ENCODE measurements around the gene G6PC3. TPM values are rescaled to one million over a fixed set of nuclear protein-coding genes. Genes with fewer than 3 reads are reported as not detected.

Gene G6PC3
- total and polyA plus RNA-seq, 12 donors, result 28.9 to 114 (median 34.7) TPM

GRCh38 chr17:44102849-44103622 is 32.5 kb downstream of the G6PC3 start:
- Histone ChIP-seq H3K9me3 (no peaks in the 10 kb centered on the region), H3K36me3 (peaks cover 0 to 59% (median 6%) of the 10 kb centered on the region in 9 donors), H3K27me3 (no peaks in the 10 kb centered on the region), H3K27ac (peak overlapping the region in 8 of 10 donors; percentile 26 to 91 (median 52)), H3K4me1 (peaks cover 26 to 97% (median 76%) of the 10 kb centered on the region in 9 donors), H3K4me3 (no peak overlapping the region)
- 59 to 72% methylated on average over 16 of the region's 16 CpGs for WGBS, 2 donors
- DNase-seq, result peak; percentile 55 to 59
- no peak for TF ChIP-seq CTCF (IDR thresholded peaks at IDR 0.05)
- ATAC-seq, result peak; percentile 23 to 76 (median 46)
- intact Hi-C loops (cut with DNase I), result no loop called here

DNA sequence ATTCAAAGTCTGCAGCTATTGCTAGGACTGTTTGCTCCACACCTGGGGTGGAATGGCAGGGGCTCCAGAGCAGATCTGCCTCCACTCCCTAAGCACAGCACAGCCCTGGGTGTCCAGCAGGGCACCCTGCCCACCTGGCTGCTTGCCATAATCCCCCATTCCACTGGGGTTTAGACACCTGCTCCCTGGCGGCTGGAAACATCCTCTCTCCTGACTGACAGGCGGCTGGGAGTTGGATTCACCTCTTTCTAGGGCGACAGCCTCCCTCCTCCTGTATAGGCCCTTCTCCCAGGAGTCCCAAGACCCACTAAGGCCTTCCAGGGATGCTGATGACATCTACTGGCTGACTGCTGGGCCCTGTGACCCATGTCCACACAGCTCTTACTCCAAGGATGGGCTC is 34.9 kb downstream of the G6PC3 start:
- Histone ChIP-seq H3K4me3 (no peak overlapping the region), H3K36me3 (peaks cover 0 to 45% (median 6%) of the 10 kb centered on the region in 9 donors), H3K4me1 (peaks cover 46 to 98% (median 80%) of the 10 kb centered on the region in 9 donors), H3K27ac (peak overlapping the region in 5 of 10 donors; percentile 31 to 91 (median 33)), H3K27me3 (no peaks in the 10 kb centered on the region), H3K9me3 (no peaks in the 10 kb centered on the region)
- intact Hi-C loops (cut with DNase I), result no loop called here
- 35 to 38% methylated on average over 3 of the region's 3 CpGs for WGBS, 2 donors
- ATAC-seq, result no peak
- TF ChIP-seq CTCF (IDR thresholded peaks at IDR 0.05), result no peak
- DNase-seq, result no peak

GRCh38 chr17:44105941-44106340 is 35.4 kb downstream of the G6PC3 start:
- DNase-seq (no peak), ATAC-seq (no peak)
- Histone ChIP-seq H3K27me3 (no peaks in the 10 kb centered on the region), H3K4me1 (peaks cover 51 to 98% (median 84%) of the 10 kb centered on the region in 9 donors), H3K9me3 (no peaks in the 10 kb centered on the region), H3K36me3 (peaks cover 0 to 45% (median 6%) of the 10 kb centered on the region in 9 donors), H3K4me3 (no peak overlapping the region), H3K27ac (peak overlapping the region in 5 of 10 donors; percentile 31 to 91 (median 33))
- no peak for TF ChIP-seq CTCF (IDR thresholded peaks at IDR 0.05)
- 30 to 52% methylated on average over 3 of the region's 3 CpGs for WGBS, 2 donors
- intact Hi-C loops (cut with DNase I), result no loop called here

- Histone ChIP-seq H3K27me3 (no peaks in the 10 kb centered on the region), H3K4me3 (no peak overlapping the region), H3K9me3 (no peaks in the 10 kb centered on the region), H3K36me3 (peaks cover 0 to 37% (median 6%) of the 10 kb centered on the region in 9 donors), H3K27ac (peak overlapping the region in 8 of 10 donors; percentile 5 to 98 (median 92)), H3K4me1 (peaks cover 57 to 98% (median 83%) of the 10 kb centered on the region in 9 donors)
- WGBS, 2 donors, result 93 to 95% methylated on average over 4 of the region's 4 CpGs
- intact Hi-C loops (cut with DNase I), result no loop called here
- no peak for TF ChIP-seq CTCF (IDR thresholded peaks at IDR 0.05)
- ATAC-seq (no peak), DNase-seq (no peak)
Measured at GRCh38 chr17:44106801-44107200, 36.3 kb downstream of the G6PC3 start.

Data from heart right ventricle (tissue), 16 donors.